ENCODE measurements around the gene GIMAP1. TPM values are rescaled to one million over a fixed set of nuclear protein-coding genes. Genes with fewer than 3 reads are reported as not detected.

The GIMAP1 gene
- polyA plus RNA-seq, 1 of the 3 experiments (the other 2 are of a cell fraction) = not detected

DNA sequence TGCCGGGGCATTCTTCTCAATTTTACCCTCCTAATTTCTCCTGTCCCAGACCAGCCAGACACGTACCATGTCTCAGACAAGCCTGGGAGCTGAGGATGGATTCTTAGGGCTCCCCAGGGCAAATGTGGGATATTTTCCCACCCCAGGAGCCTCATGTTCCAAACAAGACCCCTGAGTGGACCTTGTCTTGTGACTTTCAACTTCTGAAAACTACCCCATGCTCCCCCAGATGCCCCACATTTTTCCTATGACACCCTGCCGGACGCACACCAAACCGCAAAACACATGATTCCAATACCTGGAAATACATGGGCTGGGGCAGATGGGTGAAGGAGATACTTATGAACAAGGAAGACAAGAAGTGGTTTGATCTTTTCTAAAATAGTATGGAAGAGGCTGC, 21.7 kb downstream of the GIMAP1 start:
- peaks cover 0 to 2% of the 10 kb centered on the region in 2 experiments; a peak in 1 of 4 replicates for H3K4me1 ChIP-seq (ENCODE audit: control insufficient read depth in 1 of 2, insufficient read depth in 2 of 2, low read depth in 1 of 2, low read length in 1 of 2)
- no peak overlapping the region for H3K9ac ChIP-seq
- ChIA-PET CTCF (interaction anchor here (0.7 to 2.3 kb wide), 8 partner anchors 10 to 289 kb away, joined by 3 to 5 read pairs (median 3); no protein-coding TSS in a partner anchor), POLR2A (no interaction called here)
- no peaks in the 10 kb centered on the region; the same call in 1 of the 2 replicates for H3K27me3 ChIP-seq (ENCODE audit: insufficient read depth)
- peak overlapping the region; percentile 39; the same call in 1 of the 2 replicates for H3K4me2 ChIP-seq
- no peak overlapping the region for H2AFZ ChIP-seq (ENCODE audit: low read depth)
- no peak overlapping the region for H3K4me3 ChIP-seq (ENCODE audit: low read depth in 2 of 2, low read length in 1 of 2)
- H3K79me2 ChIP-seq (ENCODE audit: insufficient read depth) = no peaks in the 10 kb centered on the region
- H4K20me1 ChIP-seq (ENCODE audit: insufficient read depth) = no peaks in the 10 kb centered on the region
- no peaks in the 10 kb centered on the region for H3K9me2 ChIP-seq
- 25% methylated on average over 5 of the region's 5 CpGs for WGBS (ENCODE audit: low lambda C conversion rate)
- H3K9me3 ChIP-seq = no peaks in the 10 kb centered on the region
- no peaks in the 10 kb centered on the region for H3F3A ChIP-seq (replicated peaks; ENCODE audit: insufficient read depth)
- TF ChIP-seq TEAD4 (IDR thresholded peaks at IDR 0.05; ENCODE audit: borderline replicate concordance, insufficient read depth) = no peak
- TF ChIP-seq CHD2 (IDR thresholded peaks at IDR 0.05; ENCODE audit: low read length, partially characterized antibody) = no peak
- no peak for TF ChIP-seq RCOR1 (IDR thresholded peaks at IDR 0.05; ENCODE audit: low read length)
- TF ChIP-seq MXI1 (IDR thresholded peaks at IDR 0.05; ENCODE audit: low read depth, low read length) = no peak
- TF ChIP-seq RFX5 (IDR thresholded peaks at IDR 0.05; ENCODE audit: low read length) = no peak
- TF ChIP-seq JUND (IDR thresholded peaks at IDR 0.05) = no peak
- no peak for TF ChIP-seq SIN3A (IDR thresholded peaks at IDR 0.05; ENCODE audit: borderline replicate concordance, low read depth, low read length)
- TF ChIP-seq TCF12 (IDR thresholded peaks at IDR 0.05) = no peak
- TF ChIP-seq IRF3 (IDR thresholded peaks at IDR 0.05; ENCODE audit: low read depth, low read length) = no peak
- TF ChIP-seq, protein P1, sequence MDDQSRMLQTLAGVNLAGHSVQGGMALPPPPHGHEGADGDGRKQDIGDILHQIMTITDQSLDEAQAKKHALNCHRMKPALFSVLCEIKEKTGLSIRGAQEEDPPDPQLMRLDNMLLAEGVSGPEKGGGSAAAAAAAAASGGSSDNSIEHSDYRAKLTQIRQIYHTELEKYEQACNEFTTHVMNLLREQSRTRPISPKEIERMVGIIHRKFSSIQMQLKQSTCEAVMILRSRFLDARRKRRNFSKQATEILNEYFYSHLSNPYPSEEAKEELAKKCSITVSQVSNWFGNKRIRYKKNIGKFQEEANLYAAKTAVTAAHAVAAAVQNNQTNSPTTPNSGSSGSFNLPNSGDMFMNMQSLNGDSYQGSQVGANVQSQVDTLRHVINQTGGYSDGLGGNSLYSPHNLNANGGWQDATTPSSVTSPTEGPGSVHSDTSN (IDR thresholded peaks at IDR 0.05) = no peak
- no peaks in the 10 kb centered on the region for H3K36me3 ChIP-seq (replicated peaks in 1 of 2; ENCODE audit: control insufficient read depth in 1 of 2, insufficient read depth in 2 of 2, low read length in 1 of 2)
- no peak for DNase-seq
- no peak overlapping the region for H3K27ac ChIP-seq (ENCODE audit: low read depth in 2 of 2, low read length in 1 of 2)

GRCh38 chr7:150738591-150739001, 22.2 kb downstream of the GIMAP1 start:
- peaks cover 0 to 2% of the 10 kb centered on the region in 2 experiments; a peak in 1 of 4 replicates for H3K4me1 ChIP-seq (ENCODE audit: control insufficient read depth in 1 of 2, insufficient read depth in 2 of 2, low read depth in 1 of 2, low read length in 1 of 2)
- H3K9ac ChIP-seq = no peak overlapping the region
- H3K9me3 ChIP-seq = no peaks in the 10 kb centered on the region
- no peaks in the 10 kb centered on the region for H3F3A ChIP-seq (replicated peaks; ENCODE audit: insufficient read depth)
- H4K20me1 ChIP-seq (ENCODE audit: insufficient read depth) = no peaks in the 10 kb centered on the region
- WGBS (ENCODE audit: low lambda C conversion rate) = 18% methylated on average over 5 of the region's 5 CpGs
- H3K79me2 ChIP-seq (ENCODE audit: insufficient read depth) = no peaks in the 10 kb centered on the region
- no peak overlapping the region for H3K4me3 ChIP-seq (ENCODE audit: low read depth in 2 of 2, low read length in 1 of 2)
- no peak for DNase-seq
- ChIA-PET POLR2A (no interaction called here), CTCF (interaction anchor here (0.7 to 2.3 kb wide), 10 partner anchors 10 to 290 kb away, joined by 3 to 5 read pairs (median 3); no protein-coding TSS in a partner anchor)
- H3K4me2 ChIP-seq = no peak overlapping the region; the same call in 1 of the 2 replicates
- H3K27ac ChIP-seq (ENCODE audit: low read depth in 2 of 2, low read length in 1 of 2) = no peak overlapping the region
- H3K27me3 ChIP-seq (ENCODE audit: insufficient read depth) = no peaks in the 10 kb centered on the region; the same call in 1 of the 2 replicates
- TF ChIP-seq CTCF (IDR thresholded peaks at IDR 0.05) (no peak), EP300 (IDR thresholded peaks at IDR 0.05; ENCODE audit: borderline replicate concordance in 1 of 2, low read depth in 1 of 2, low read length in 1 of 2) (no peak), YY1 (IDR thresholded peaks at IDR 0.05; ENCODE audit: low read depth) (no peak), RCOR1 (IDR thresholded peaks at IDR 0.05; ENCODE audit: low read length) (no peak), FOXJ3 (CRISPR knock-in tag; IDR thresholded peaks at IDR 0.05) (no peak), NRF1 (IDR thresholded peaks at IDR 0.05; ENCODE audit: low read depth, low read length) (no peak), CHD2 (IDR thresholded peaks at IDR 0.05; ENCODE audit: low read length, partially characterized antibody) (no peak), POLR2AphosphoS5 (IDR thresholded peaks at IDR 0.05; ENCODE audit: low read depth, low read length) (no peak), JUND (IDR thresholded peaks at IDR 0.05) (no peak)
- H3K36me3 ChIP-seq (replicated peaks in 1 of 2; ENCODE audit: control insufficient read depth in 1 of 2, insufficient read depth in 2 of 2, low read length in 1 of 2) = no peaks in the 10 kb centered on the region
- H2AFZ ChIP-seq (ENCODE audit: low read depth) = no peak overlapping the region
- H3K9me2 ChIP-seq = no peaks in the 10 kb centered on the region

All from SK-N-SH (cell line).